ENCODE measurements around the gene PARP3. TPM values are rescaled to one million over a fixed set of nuclear protein-coding genes. Genes with fewer than 3 reads are reported as not detected.

Gene PARP3
- polyA plus RNA-seq, 1 of the 3 experiments (the other 2 are of a cell fraction), result 31.1 TPM

DNA sequence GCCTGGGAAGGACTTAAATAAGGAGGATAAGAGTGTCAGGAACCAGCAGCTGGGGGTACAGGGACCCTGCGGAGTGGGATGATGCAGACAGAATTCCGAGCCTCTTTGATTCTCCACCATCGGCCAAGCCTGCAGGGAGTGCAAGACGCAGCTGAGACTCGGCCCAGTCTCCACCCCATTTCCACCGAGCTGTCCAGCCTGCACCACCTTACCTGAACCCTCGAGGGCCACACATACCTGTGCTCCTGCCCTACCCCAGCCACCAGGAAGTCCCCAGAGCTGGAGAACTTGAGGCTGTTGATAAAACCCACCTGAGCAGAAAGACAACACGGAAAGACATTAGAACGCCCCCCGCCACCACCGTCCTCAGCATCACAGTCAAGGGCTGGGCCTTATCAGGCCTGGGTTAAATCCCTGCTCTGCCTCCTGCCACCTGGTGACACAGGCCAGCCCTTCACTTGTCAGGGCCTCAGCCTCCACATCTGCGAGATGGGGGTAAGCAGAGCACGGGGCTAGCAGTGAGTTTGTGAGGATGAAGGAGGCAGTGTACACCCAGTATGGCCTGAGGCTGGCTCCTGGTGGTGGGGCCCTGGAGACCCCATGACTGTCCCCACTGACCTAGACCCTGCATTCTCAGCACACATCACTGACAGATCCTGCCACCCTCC, 8.6 kb upstream of the PARP3 start:
- DNase-seq, result no peak
- Histone ChIP-seq H3K27me3 (ENCODE audit: insufficient read depth) (no peaks in the 10 kb centered on the region), H3K79me2 (ENCODE audit: insufficient read depth) (peaks cover 2% of the 10 kb centered on the region), H3K9me2 (no peaks in the 10 kb centered on the region), H4K20me1 (ENCODE audit: insufficient read depth) (no peaks in the 10 kb centered on the region), H3K9me3 (no peaks in the 10 kb centered on the region), H2AFZ (ENCODE audit: low read depth) (no peak overlapping the region), H3F3A (replicated peaks; ENCODE audit: insufficient read depth) (no peaks in the 10 kb centered on the region), H3K4me2 (no peak overlapping the region), H3K36me3 (replicated peaks in 1 of 2; ENCODE audit: control insufficient read depth in 1 of 2, insufficient read depth in 2 of 2, low read length in 1 of 2) (peaks cover 0 to 53% of the 10 kb centered on the region in 2 experiments), H3K4me3 (ENCODE audit: low read depth in 2 of 2, low read length in 1 of 2) (no peak overlapping the region), H3K27ac (ENCODE audit: low read depth in 2 of 2, low read length in 1 of 2) (no peak overlapping the region), H3K4me1 (ENCODE audit: control insufficient read depth in 1 of 2, insufficient read depth in 2 of 2, low read depth in 1 of 2, low read length in 1 of 2) (no peaks in the 10 kb centered on the region), H3K9ac (no peak overlapping the region)
- CTCF ChIA-PET, result interaction anchor here (0.8 to 1.6 kb wide), 2 partner anchors 8 to 50 kb away, joined by 3 to 6 read pairs; partner anchors contain the start of genes ACY1, PARP3 and RRP9
- POLR2A ChIA-PET, result interaction anchor here (0.8 kb wide), 1 partner anchor 35 kb away, joined by 3 read pairs; no protein-coding TSS in a partner anchor
- TF ChIP-seq, protein P1, sequence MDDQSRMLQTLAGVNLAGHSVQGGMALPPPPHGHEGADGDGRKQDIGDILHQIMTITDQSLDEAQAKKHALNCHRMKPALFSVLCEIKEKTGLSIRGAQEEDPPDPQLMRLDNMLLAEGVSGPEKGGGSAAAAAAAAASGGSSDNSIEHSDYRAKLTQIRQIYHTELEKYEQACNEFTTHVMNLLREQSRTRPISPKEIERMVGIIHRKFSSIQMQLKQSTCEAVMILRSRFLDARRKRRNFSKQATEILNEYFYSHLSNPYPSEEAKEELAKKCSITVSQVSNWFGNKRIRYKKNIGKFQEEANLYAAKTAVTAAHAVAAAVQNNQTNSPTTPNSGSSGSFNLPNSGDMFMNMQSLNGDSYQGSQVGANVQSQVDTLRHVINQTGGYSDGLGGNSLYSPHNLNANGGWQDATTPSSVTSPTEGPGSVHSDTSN (IDR thresholded peaks at IDR 0.05), result no peak
- TF ChIP-seq NFIC (IDR thresholded peaks at IDR 0.05; ENCODE audit: borderline replicate concordance) (no peak), JUND (IDR thresholded peaks at IDR 0.05) (no peak), FOXM1 (IDR thresholded peaks at IDR 0.05; ENCODE audit: low read depth) (no peak), NRF1 (IDR thresholded peaks at IDR 0.05; ENCODE audit: low read depth, low read length) (no peak), EZH2phosphoT487 (IDR thresholded peaks at IDR 0.05; ENCODE audit: borderline replicate concordance, low read depth) (no peak), CHD2 (IDR thresholded peaks at IDR 0.05; ENCODE audit: low read length, partially characterized antibody) (no peak), GABPA (IDR thresholded peaks at IDR 0.05; ENCODE audit: low read depth) (no peak), SMC3 (IDR thresholded peaks at IDR 0.05; ENCODE audit: low read depth, low read length) (no peak)
- WGBS (ENCODE audit: low lambda C conversion rate), result 95% methylated on average over 13 of the region's 13 CpGs

DNA sequence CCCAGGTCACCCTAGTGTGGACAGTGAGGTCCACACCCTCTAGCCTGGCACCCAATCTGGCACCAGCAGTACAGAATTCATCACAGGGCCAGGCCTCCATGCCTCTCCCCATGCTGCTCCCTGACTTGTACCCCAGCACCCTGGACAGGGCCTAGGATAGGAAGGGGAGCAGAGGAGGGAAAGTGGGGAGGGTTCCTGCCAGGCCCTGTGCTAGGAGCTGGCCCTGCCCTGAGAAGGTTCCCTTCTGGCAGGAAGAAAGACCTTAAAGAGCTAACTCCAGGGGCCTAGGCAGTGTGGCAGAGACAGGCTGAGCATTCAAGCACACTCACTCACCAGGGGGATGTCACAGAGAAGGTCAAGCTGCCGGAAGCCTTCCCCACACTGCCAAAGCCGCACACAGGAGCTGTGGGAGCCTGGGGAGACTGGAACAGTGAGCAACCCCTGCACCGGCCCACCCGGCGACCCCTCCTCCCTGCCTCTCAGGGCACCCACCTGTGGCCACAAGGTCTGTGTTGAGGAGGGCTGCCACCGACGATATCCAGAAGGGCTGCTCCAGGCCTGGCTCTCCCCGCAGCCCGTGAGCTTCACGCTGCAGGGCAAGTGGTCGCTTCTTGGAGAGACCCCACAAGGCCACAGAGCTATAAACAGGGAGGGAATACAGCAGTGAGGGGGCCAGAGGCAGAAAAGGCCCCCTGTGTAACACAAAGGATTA, 7.9 kb upstream of the PARP3 start:
- ChIA-PET POLR2A (no interaction called here), CTCF (interaction anchor here (0.6 kb wide), 1 partner anchor 40 kb away, joined by 3 read pairs; the partner anchor contains the start of gene ABHD14B)
- H3K4me1 ChIP-seq (ENCODE audit: control insufficient read depth in 1 of 2, insufficient read depth in 2 of 2, low read depth in 1 of 2, low read length in 1 of 2), result no peaks in the 10 kb centered on the region; a peak in 1 of 4 replicates
- H3K9me3 ChIP-seq, result no peaks in the 10 kb centered on the region
- H3K9me2 ChIP-seq, result no peaks in the 10 kb centered on the region
- WGBS (ENCODE audit: low lambda C conversion rate), result 90% methylated on average over 7 of the region's 11 CpGs
- peaks cover 9% of the 10 kb centered on the region for H3K79me2 ChIP-seq (ENCODE audit: insufficient read depth)
- no peak overlapping the region for H3K9ac ChIP-seq
- H3F3A ChIP-seq (replicated peaks; ENCODE audit: insufficient read depth), result no peaks in the 10 kb centered on the region
- H3K27ac ChIP-seq (ENCODE audit: low read depth in 2 of 2, low read length in 1 of 2), result no peak overlapping the region
- peaks cover 0 to 59% of the 10 kb centered on the region in 2 experiments for H3K36me3 ChIP-seq (replicated peaks in 1 of 2; ENCODE audit: control insufficient read depth in 1 of 2, insufficient read depth in 2 of 2, low read length in 1 of 2)
- H3K4me3 ChIP-seq (ENCODE audit: low read depth in 2 of 2, low read length in 1 of 2), result no peak overlapping the region
- no peak overlapping the region for H2AFZ ChIP-seq (ENCODE audit: low read depth)
- 0 out of 2 replicates have a peak, but pooled peaks cover 3% of the 10 kb centered on the region for H4K20me1 ChIP-seq (ENCODE audit: insufficient read depth)
- no peak overlapping the region for H3K4me2 ChIP-seq
- TF ChIP-seq, protein P2, sequence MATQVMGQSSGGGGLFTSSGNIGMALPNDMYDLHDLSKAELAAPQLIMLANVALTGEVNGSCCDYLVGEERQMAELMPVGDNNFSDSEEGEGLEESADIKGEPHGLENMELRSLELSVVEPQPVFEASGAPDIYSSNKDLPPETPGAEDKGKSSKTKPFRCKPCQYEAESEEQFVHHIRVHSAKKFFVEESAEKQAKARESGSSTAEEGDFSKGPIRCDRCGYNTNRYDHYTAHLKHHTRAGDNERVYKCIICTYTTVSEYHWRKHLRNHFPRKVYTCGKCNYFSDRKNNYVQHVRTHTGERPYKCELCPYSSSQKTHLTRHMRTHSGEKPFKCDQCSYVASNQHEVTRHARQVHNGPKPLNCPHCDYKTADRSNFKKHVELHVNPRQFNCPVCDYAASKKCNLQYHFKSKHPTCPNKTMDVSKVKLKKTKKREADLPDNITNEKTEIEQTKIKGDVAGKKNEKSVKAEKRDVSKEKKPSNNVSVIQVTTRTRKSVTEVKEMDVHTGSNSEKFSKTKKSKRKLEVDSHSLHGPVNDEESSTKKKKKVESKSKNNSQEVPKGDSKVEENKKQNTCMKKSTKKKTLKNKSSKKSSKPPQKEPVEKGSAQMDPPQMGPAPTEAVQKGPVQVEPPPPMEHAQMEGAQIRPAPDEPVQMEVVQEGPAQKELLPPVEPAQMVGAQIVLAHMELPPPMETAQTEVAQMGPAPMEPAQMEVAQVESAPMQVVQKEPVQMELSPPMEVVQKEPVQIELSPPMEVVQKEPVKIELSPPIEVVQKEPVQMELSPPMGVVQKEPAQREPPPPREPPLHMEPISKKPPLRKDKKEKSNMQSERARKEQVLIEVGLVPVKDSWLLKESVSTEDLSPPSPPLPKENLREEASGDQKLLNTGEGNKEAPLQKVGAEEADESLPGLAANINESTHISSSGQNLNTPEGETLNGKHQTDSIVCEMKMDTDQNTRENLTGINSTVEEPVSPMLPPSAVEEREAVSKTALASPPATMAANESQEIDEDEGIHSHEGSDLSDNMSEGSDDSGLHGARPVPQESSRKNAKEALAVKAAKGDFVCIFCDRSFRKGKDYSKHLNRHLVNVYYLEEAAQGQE (IDR thresholded peaks at IDR 0.05; ENCODE audit: low read depth, low read length), result peak; percentile 86
- TF ChIP-seq TAF1 (IDR thresholded peaks at IDR 0.05; ENCODE audit: borderline replicate concordance, low read depth, low read length) (no peak), GATA2 (CRISPR knock-in tag; IDR thresholded peaks at IDR 0.05) (no peak)
- TF ChIP-seq, protein P3, sequence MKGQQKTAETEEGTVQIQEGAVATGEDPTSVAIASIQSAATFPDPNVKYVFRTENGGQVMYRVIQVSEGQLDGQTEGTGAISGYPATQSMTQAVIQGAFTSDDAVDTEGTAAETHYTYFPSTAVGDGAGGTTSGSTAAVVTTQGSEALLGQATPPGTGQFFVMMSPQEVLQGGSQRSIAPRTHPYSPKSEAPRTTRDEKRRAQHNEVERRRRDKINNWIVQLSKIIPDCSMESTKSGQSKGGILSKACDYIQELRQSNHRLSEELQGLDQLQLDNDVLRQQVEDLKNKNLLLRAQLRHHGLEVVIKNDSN (IDR thresholded peaks at IDR 0.05; ENCODE audit: borderline replicate concordance, low read depth), result no peak
- DNase-seq, result no peak
- H3K27me3 ChIP-seq (ENCODE audit: insufficient read depth), result no peaks in the 10 kb centered on the region

Data from SK-N-SH (cell line).